ENCODE results near the gene ATAD3C. TPM values are rescaled to one million over a fixed set of nuclear protein-coding genes. Genes with fewer than 3 reads are reported as not detected.

ATAD3C gene
- total RNA-seq = 1 to 10 TPM in 2 of 9 donors, under 1 TPM in 4, not detected in 3; under 0.01 to 1.4 (median 0.52) TPM
- 1 to 10 TPM in 1 of 3 donors, under 1 TPM in 2; 0.09 to 1.2 (median 0.72) TPM for polyA plus RNA-seq
- long read RNA-seq, donor 1 = 0 reads
- long read RNA-seq, donor 2 = 0 reads
- long read RNA-seq, donor 3 = 0 reads
- long read RNA-seq, donor 4 = 0 reads
- long read RNA-seq, donor 5, partial matches to known transcripts = 0 of 2 reads
- long read RNA-seq, donor 5, other reads (novel, unspliced or antisense) = 0 of 2 reads
- long read RNA-seq, donor 6 = 0 reads
- long read RNA-seq, donor 7 = 0 reads
- long read RNA-seq, donor 8 = 0 reads
- long read RNA-seq, donor 9 = 0 reads
- long read RNA-seq, donor 10 = 0 reads

GRCh38 chr1:1449099-1449739 lies at the start of gene ATAD3C:
Gene ATAD3C, plus strand, starts transcription at chr1:1449689. Its CDS starts 995 bp downstream, at chr1:1450684.
- Histone ChIP-seq H3K9me3 (replicated peaks in 1 of 3) (no peaks in the 10 kb centered on the region), H3K27me3 (no peaks in the 10 kb centered on the region), H3K4me3 (no peak within 1 kb of the TSS), H3K4me1 (replicated peaks in 1 of 2) (no peaks in the 10 kb centered on the region), H3K36me3 (replicated peaks in 1 of 2) (no peaks in the 10 kb centered on the region), H3K27ac (no peak within 1 kb of the TSS)
- WGBS, 4 donors = 72 to 79% (median 76%) methylated on average over 6 of the region's 6 CpGs
- intact Hi-C loops (cut with DNase I) = no loop called here
- no peak for TF ChIP-seq CTCF (IDR thresholded peaks at IDR 0.05)
- no peak for TF ChIP-seq POLR2A (IDR thresholded peaks at IDR 0.05)
- no peak for DNase-seq

- TF ChIP-seq CTCF (IDR thresholded peaks at IDR 0.05) (no peak), POLR2A (IDR thresholded peaks at IDR 0.05) (no peak)
- peaks cover 0 to 75% of the 10 kb centered on the region in 2 donors for H3K36me3 ChIP-seq (replicated peaks in 1 of 2)
- DNase-seq = peak in 4 of 7 donors; percentile 37 to 71 (median 47)
- peaks cover 19 to 26% of the 10 kb centered on the region in 2 donors for H3K4me1 ChIP-seq (replicated peaks in 1 of 2)
- H3K4me3 ChIP-seq = peak overlapping the region; percentile 60 to 96 (median 81)
- no peaks in the 10 kb centered on the region for H3K27me3 ChIP-seq
- 4 to 7% (median 5%) methylated on average over 16 to 34 of the region's 34 CpGs for WGBS, 4 donors
- no peaks in the 10 kb centered on the region for H3K9me3 ChIP-seq (replicated peaks in 1 of 3)
- peak overlapping the region; percentile 48 to 86 (median 76) for H3K27ac ChIP-seq
- intact Hi-C loops (cut with DNase I) = no loop called here
Measured at GRCh38 chr1:1399872-1400575, 49.5 kb upstream of the ATAD3C start.

GRCh38 chr1:1400576-1401456 lies 48.7 kb upstream of the ATAD3C start:
- H3K9me3 ChIP-seq (replicated peaks in 1 of 3) = no peaks in the 10 kb centered on the region
- peak in 3 of 7 donors; percentile 49 to 56 (median 54) for DNase-seq
- H3K27ac ChIP-seq = peak overlapping the region in 4 of 5 donors; percentile 68 to 86 (median 80)
- TF ChIP-seq POLR2A (IDR thresholded peaks at IDR 0.05) (peak in 1 of 2 donors; percentile 16), CTCF (IDR thresholded peaks at IDR 0.05) (no peak)
- H3K4me1 ChIP-seq (replicated peaks in 1 of 2) = peaks cover 20 to 32% of the 10 kb centered on the region in 2 donors
- H3K27me3 ChIP-seq = no peaks in the 10 kb centered on the region
- peaks cover 0 to 75% of the 10 kb centered on the region in 2 donors for H3K36me3 ChIP-seq (replicated peaks in 1 of 2)
- peak overlapping the region in 2 of 4 donors; percentile 60 to 88 for H3K4me3 ChIP-seq
- intact Hi-C loops (cut with DNase I) = no loop called here
- 55 to 66% (median 59%) methylated on average over 13 to 22 of the region's 22 CpGs for WGBS, 4 donors

Measured in adrenal gland (tissue), 19 donors.